HG03159 (cell line): ENCODE measurements around the gene SDC3.
"Not testable (repeated sequence)": the region's sequence is repeated elsewhere in the genome, so short reads cannot be mapped to it uniquely, and the experiment has no call there.

Experiments used
- ATAC-seq: cut with Tn5 transposase; IDR thresholded peaks from one replicate; pipeline ENCODE4 v1.9.1; 2021; ENCODE audit warnings: mild to moderate bottlenecking, moderate library complexity; ENCODE audit not compliant: unreplicated experiment

SDC3 gene, protein sequence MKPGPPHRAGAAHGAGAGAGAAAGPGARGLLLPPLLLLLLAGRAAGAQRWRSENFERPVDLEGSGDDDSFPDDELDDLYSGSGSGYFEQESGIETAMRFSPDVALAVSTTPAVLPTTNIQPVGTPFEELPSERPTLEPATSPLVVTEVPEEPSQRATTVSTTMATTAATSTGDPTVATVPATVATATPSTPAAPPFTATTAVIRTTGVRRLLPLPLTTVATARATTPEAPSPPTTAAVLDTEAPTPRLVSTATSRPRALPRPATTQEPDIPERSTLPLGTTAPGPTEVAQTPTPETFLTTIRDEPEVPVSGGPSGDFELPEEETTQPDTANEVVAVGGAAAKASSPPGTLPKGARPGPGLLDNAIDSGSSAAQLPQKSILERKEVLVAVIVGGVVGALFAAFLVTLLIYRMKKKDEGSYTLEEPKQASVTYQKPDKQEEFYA

GRCh38 chr1:30908696-30909364 lies at the start of gene SDC3:
Gene SDC3 (minus strand): TSS chr1:30908758. CDS start chr1:30908586, 172 bp downstream.
- no peak for ATAC-seq

DNA sequence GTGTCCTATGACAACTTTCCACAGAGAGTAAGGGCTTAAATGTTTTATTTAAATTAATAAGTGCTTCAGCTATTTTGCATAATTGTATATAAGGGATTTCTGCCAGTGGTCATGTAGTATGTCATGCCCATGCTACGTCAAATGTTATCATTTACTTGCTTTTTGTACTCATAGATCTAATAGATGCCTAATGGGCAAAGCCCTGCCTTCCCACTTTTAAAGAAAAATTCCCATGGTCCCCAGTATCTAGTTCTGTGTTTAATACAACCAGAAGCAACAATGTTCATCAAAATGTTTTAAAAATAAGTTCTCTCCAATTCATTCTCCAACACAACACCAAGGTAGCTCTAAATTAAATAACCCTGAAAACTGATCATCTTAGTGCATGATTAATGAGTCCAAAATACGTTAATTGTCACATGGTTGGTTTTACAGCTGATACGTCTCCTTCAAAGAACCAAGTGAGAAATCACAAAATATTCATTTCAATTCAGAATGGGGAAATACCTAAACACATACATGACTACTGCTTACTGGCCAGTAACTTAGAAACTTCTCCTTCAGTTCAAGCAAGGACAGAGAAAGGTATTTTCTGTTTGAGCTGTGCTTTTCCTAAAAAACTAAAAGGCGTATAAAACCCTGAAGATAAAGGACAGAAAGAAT lies 49.1 kb upstream of the SDC3 start:
- ATAC-seq, result no peak

DNA sequence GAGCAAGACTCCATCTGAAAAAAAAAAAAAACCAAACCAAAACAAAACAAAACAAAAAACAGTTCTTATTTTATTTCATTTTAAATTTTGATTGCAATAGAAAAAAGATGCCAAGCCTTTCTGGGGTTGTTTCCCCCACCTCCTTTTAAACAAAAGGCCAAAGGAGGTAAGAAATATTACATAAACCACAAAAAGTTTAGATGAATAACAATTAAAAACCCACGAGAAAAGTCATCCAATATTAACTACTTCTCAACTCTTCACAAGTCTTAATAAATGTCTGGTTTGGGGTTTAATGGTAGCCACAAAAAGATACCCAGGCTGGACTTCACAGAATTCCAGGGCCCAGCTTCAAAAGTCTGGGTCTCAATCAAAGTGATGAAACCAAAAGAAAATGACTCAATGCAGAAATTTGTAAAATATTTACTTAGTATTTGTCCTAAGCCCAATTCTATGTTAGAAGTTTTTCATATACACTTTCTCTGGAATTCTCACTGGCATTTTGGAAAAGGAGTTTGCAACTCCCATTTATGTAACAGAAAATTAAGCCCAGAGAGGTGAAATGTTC lies 47.0 kb upstream of the SDC3 start:
- no peak for ATAC-seq

DNA sequence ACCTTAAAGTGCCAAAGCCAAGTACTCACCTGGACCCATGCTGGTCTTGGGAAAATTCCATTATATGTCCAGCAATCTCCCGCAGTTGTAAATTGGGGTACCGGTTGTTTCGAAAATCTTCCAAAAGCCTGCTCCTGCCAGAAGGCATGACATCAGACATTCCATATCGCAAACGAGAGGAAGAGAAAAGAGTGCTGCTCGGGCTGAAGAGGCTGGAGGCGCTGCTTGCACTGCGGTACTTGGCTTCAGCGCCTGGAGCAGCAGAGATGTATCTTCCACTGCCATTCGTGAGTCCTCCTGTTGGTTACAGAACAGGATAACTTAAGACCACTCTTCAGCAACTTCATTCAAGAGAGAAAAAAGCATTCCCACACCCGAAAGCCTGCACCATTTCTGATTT lies 45.1 kb upstream of the SDC3 start:
- ATAC-seq, result no peak

DNA sequence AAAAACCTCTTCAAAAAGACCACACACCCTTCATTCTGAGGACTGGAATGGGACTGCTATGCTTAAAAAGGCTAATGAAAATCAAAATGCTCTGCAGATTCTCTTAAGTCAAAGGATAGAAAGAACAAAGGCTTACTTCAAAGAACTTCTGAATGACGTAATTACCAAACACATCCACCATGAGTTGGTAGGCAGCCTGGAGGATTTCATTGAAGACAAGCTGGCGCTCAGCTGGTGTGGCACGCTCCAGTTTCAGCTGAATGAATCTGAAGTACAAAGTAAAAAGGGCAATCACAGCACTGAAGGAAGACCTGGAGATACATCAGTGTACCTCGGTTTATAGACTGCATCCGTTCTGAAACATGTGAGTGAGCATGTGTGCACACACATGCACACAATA lies 43.5 kb upstream of the SDC3 start:
- ATAC-seq, result no peak

DNA sequence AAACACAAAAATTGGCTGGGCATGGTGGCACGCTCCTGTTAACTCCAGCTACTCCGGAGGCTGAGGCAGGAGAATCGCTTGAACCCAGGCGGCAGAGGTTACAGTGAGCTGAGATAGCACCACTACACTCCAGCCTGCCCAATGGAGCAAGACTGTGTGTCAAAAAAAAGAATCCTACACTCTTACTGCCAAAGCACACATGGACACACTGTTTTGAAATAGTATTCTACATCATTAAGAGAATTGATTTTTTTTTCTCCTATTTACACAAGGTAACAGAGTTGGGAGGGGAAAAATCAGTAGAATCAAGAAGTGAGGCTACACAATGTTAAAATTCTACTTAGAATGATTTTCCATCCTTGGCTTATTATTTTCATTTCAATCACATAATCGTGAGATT lies 42.1 kb upstream of the SDC3 start:
- no peak for ATAC-seq

DNA sequence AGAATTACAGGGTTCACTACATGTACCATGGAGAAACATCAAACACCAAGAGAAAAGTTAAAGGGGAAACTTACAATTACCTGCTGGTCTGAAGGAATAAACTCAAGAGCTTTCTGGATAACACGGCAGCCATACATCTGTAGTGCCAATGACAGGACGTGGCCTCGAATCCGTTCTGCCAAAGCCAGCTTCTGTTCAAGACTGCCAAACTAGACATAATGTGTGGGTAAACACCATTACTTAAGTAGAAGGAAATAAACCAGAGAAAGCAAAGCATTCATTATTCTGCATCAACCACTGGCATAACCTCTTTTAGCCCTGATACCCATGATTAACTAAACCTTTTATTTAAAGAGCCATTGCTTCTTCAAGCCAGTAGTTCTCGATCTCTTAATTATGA lies 41.5 kb upstream of the SDC3 start:
- ATAC-seq, result no peak

DNA sequence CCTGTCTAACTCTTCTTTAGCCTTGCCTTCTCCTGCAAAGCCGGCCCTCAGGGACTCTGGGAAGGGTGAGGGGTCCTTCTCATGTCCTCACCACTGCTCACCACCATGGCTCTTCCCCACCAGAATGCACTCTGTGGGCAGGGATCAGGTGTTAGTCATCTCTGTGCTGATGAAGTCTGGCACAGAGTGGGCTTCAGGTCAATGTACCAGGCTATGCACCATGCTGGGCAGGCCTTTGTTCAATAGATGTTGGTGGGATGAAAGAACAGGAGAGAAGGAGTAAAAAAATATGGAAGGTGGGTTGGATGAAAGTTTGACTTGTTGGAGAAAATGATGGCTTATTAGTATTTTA lies 40.9 kb upstream of the SDC3 start:
- not testable (repeated sequence) for ATAC-seq

- not testable (repeated sequence) for ATAC-seq
Measured at GRCh38 chr1:30948813-30949486, 40.4 kb upstream of the SDC3 start.

DNA sequence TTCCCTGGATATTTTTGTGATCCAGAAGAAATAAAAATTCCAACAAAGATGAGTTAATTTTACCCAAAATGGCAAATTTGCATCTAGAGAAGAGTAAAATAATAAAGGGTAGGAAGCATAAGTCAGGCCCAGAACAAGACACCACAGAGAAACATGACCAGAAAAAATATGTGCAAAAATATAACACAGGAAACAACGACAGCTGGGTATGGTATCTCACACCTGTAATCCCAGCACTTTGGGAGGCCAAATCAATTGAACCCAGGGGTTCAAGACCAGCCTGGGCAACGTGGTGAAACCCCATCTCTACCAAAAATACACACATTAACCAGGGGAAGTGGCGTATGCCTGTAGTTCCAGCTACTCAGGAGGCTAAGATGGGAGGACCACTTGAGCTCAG lies 39.7 kb upstream of the SDC3 start:
- no peak for ATAC-seq

DNA sequence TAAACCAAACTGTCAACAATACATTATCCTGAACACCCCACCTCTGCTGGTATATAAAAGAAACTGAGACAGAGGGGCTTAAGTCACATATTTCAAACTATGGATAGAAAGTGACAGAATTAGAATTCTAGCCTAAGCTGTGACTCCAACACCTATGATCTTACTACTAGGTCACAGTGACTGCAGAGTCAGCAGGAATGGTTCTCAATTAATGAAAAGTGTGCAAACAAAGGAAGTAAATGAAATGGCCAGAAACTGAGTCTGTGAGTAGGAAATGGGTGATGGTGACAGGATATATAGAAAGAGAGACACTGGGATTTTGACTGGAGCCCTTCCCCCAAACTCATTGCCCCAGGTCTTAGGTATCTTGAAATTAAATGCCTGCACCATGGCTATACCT lies 38.7 kb upstream of the SDC3 start:
- ATAC-seq, result no peak

GRCh38 chr1:30942326-30942963 lies 33.9 kb upstream of the SDC3 start:
- no peak for ATAC-seq

- ATAC-seq, result no peak
Measured at GRCh38 chr1:30940541-30940940, 32.0 kb upstream of the SDC3 start.

DNA sequence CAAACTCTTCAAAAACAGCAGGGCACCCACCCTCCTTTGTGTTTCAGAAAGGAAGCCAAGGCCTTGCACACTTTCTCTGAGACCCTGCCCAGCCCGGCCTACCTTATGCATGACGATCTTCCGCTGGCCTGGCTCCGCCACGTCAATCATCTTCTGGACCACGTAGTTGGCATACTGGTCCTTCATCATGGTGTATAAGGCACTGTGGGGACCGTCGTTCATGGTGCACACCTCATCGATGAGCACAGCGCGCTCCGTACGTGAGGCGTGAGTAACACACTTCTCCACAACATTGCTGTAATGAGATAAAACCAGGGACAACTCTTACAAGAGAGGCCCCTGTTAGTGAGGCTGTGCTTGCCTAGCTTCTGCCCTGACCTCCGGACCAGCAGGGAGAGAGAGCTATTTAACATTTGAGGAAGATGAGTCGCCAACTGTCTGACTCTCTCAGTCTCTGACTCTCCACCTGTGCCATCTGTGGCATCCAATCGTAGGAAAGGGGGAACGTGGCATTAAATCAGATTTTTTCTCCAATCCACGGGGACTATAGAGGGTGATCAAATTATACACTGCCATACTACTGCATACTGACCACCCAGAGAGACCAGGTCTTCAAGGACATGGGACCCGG lies 28.1 kb upstream of the SDC3 start:
- no peak for ATAC-seq

- not testable (repeated sequence) for ATAC-seq
Measured at GRCh38 chr1:30935758-30936157, 27.2 kb upstream of the SDC3 start.

DNA sequence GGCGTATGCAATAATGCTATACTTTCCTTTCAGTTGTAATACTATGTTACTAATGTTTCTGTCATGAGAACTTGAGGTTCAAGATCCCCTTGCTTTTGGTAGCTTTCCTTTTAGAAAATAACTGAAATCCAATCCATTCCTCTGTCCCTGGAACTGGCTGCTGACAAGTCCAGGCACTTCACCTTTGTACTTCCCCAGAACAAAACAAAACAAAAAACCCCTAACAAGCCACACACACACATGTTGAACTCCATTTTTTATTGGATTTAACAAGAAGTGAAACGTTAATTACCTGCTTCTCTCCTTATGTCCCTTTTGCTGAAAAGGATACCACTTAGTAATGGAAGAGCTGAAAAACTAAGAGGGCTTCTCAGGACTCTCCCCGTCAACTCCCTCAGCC lies 26.1 kb upstream of the SDC3 start:
- no peak for ATAC-seq

DNA sequence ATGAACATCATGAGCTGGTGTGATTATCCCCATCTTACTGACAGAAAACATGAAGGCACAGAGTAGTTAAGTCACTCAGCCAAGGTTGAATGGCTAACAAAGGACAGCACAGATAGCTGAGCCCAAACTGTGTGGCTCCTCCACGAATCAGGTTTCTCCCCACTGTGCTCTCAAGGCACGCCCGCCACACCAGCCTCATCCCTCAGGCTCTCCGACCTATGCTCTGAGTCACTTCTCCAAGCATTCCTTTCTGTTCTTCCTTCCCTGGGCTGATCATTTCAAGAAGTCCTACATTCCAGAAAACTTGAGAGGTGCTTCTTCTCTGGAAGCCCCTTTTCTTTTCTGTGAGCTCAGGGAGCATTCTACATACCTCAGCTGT lies 25.3 kb upstream of the SDC3 start:
- ATAC-seq, result no peak

DNA sequence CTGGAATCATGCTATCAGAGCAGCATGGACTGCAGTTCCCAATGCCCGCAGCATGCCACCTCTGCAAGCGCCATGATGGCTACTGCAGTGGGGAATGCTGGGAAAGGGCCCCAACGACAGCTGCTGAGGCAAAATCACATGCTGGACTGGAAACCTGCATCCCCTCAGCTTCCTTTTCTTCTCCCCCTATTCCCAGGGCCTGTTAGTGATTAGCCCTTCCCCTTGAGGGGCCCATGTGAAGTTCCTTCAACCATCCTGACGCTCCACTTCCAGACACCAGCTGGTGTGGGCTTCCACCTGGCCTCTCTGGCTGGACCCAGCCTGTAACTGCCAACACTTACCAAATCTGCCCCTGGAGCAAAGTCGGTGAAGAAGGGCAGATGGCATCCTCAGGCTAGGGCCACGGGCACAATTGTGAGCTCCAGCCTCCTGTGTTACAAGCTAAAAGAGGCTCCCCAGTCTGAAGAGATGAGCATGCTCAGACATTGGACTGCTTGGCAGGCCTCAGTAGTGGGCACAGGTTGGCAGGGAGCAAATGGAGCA lies 22.1 kb upstream of the SDC3 start:
- no peak for ATAC-seq

DNA sequence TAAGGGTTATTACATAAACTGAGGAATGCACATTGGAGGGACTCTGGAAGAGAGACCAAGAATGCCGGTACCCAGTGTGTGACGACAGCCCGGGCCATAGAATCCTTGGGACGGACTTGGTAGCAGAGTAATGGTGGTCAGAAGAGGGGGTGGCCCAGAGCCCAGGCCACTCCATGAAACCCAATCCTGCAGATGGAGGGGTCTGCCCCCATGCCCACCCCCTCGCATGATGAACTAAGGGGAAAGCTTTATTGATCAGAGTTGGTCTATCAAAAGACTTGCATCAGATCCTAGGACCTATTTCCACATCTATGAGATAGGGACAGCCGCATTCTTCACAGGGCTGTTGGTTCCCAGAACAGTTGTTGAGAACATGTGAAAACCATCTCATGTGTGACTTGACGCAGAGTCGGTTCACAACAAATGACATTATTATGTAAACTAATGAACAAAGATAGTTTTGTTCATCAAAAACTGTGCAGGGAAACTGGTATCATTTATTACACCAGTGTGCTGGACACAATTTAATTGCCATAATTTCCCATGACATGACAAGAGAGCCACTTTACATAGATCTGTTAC lies 21.5 kb upstream of the SDC3 start:
- no peak for ATAC-seq
